ENCODE results near the gene ASXL3.

DNA sequence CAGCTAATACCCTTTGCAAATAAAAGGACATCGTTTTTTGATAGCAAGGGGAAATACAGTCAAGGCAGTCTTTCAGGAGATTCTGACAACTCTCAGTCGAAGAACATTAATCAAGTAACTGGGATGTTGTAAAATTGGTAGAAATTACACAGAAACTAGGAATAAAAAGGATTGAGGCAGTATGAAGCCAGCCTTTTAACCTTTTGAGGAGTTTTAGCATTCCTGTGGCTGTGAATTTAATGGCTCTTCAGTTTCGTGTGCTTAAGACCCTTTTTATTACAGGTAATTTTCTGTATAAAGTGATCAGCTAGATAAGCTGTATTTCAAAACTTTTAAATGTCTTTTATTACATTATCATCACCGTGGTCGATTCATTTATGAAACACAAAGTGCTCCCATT, 91.6 kb downstream of the ASXL3 start:
- no peak for TF ChIP-seq YY1 (IDR thresholded peaks at IDR 0.05; ENCODE audit: insufficient read depth, insufficient read length)
- no peak for TF ChIP-seq ZNF274 (IDR thresholded peaks at IDR 0.05; ENCODE audit: low read depth, low read length)

Data from NT2/D1 (cell line).